HepG2 (cell line): ENCODE data around the gene DLG2. TPM values are rescaled to one million over a fixed set of nuclear protein-coding genes. Genes with fewer than 3 reads are reported as not detected.

Experiments used
- ARID5B ChIP-seq: IDR thresholded peaks from 2 replicates; pipeline ENCODE4 v1.4.0; 2020; ENCODE audit warnings: mild to moderate bottlenecking, missing genetic modification reagents
- BCLAF1 ChIP-seq: fragments of 450-650 bp; IDR thresholded peaks from 2 replicates; pipeline ENCODE4 v1.6.1; 2017; ENCODE audit warnings: mild to moderate bottlenecking
- CEBPB ChIP-seq: IDR thresholded peaks from 2 replicates; pipeline ENCODE4 v1.6.1; 2011; ENCODE audit warnings: low read depth, low read length, improper control_type of control experiment, borderline replicate concordance
- IKZF4 ChIP-seq: sonication (generic); formaldehyde crosslinking; IDR thresholded peaks from 2 replicates; pipeline ENCODE4 v1.5.1; 2020; ENCODE audit warnings: borderline replicate concordance, mild to moderate bottlenecking, low read depth, missing genetic modification reagents; ENCODE audit errors: not compliant biosample characterization
- MIER2 ChIP-seq: IDR thresholded peaks from 2 replicates; pipeline ENCODE4 v1.6.1; 2016; ENCODE audit warnings: missing biosample characterization, missing genetic modification reagents
- NCOA2 ChIP-seq: sonication (generic); formaldehyde crosslinking; IDR thresholded peaks from 2 replicates; pipeline ENCODE4 v1.8.0; 2022; ENCODE audit warnings: inconsistent platforms
- SMC3 ChIP-seq: IDR thresholded peaks from 2 replicates; pipeline ENCODE4 v1.6.1; 2011; ENCODE audit warnings: low read length, improper control_type of control experiment
- SOX6 ChIP-seq, 2 experiments: fragments of 450-650 bp in 1 of 2; sonication (generic) in 1 of 2; formaldehyde crosslinking in 1 of 2; IDR thresholded peaks; 2 replicates each; pipeline versions ENCODE4 v1.4.0 to v1.6.1; 2017 to 2020; ENCODE audit warnings: antibody characterized with exemption in 1 of 2, mild to moderate bottlenecking in 1 of 2, missing genetic modification reagents in 1 of 2
- ZKSCAN5 ChIP-seq: sonication (generic); formaldehyde crosslinking; IDR thresholded peaks from 2 replicates; pipeline ENCODE4 v1.5.1; 2020; ENCODE audit warnings: mild to moderate bottlenecking, missing genetic modification reagents
- ZNF607 ChIP-seq: sonication (generic); formaldehyde crosslinking; IDR thresholded peaks from 2 replicates; pipeline ENCODE4 v1.5.1; 2020; ENCODE audit warnings: missing genetic modification reagents, mild to moderate bottlenecking, borderline replicate concordance
- polyA plus RNA-seq, 8 experiments: library from polyadenylated mRNA; depleted of rRNA in 3 of 8; stranded (reverse) in 7 of 8; unstranded in 1 of 8; fragments of >200 nt; fragmentation: Illumina TruSeq in 4 of 8; extraction: Trizol in 4 of 8; gene quantifications; 2 replicates each; pipeline versions ENCODE4 v1.2.1 to v1.2.3, GENCODE V29; 2011 to 2016; ENCODE audit warnings: low read depth in 4 of 8, missing spikeins in 1 of 8, mixed read lengths in 1 of 8; ENCODE audit not compliant: insufficient read depth in 1 of 8
- total RNA-seq, 5 experiments: library from RNA; depleted of rRNA; stranded (reverse); fragments of >200 nt; fragmentation: Illumina TruSeq; extraction: Trizol; gene quantifications; 2 replicates each; pipeline ENCODE4 v1.2.3, GENCODE V29; 2016; ENCODE audit warnings: low read depth in 1 of 5

DLG2 gene
- total and polyA plus RNA-seq, 2 of the 13 experiments (the other 11 are each of a cell fraction or from before 2014, with no cell fraction given): 0.46 to 1.0 TPM

DNA sequence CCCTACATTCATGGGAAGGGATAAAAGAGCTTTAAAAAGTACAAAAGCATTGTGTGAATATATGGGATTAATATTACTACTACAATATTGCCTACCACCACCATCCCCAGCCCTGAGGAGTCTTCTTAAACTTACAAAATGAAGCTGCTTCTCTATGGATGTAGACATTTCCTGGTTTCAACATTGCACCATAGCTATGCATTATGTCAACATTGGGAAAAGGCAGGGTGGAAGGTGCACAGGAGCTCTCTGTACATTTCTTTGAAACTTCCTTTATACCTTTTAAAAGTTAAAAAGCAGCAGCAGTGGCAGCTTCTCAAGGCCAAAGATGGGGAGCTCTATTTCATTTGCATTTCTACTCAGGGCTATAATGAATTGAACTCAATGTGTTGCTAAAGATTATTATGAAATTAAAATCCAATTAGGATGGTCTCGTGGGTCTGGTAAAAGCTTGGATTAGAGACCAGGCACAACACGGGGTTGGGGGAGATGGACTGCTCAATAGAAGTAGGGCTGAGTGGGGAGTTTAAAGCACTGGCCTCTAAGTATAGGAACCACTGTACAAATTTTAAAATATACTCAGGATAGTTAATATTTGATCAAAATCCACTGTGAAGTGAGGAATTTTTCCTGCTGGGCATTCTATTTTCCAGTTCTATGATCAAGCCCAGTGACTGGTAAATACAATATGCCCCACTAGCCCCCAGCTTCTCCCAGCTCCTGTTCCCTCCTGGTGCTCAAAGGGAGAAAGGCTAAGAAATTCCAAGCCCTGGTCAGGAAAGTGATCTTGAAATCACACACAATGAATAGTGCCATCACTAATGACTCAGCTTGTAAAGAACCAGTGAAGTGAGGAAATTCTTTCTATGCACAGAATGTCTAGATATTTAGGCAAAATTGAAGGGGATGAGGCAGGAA, 1978.3 kb downstream of the DLG2 start (continued):
- peak; percentile 79 for TF ChIP-seq ARID5B
- no peak for TF ChIP-seq ZKSCAN5 (CRISPR knock-in tag)
- TF ChIP-seq CEBPB: peak; percentile 98
- TF ChIP-seq SMC3: peak; percentile 13; the same call in 1 of the 2 replicates
- TF ChIP-seq SOX6 (IDR thresholded peaks at IDR 0.05): no peak
- TF ChIP-seq SOX6 (CRISPR knock-in tag; IDR thresholded peaks at IDR 0.05): 0 out of 2 replicates have a peak, but pooled peaks have one; percentile 17
- TF ChIP-seq MIER2 (CRISPR knock-in tag): 0 out of 2 replicates have a peak, but pooled peaks have one; percentile 25
- no peak for TF ChIP-seq IKZF4 (CRISPR knock-in tag)
- TF ChIP-seq ZNF607 (CRISPR knock-in tag): no peak
- no peak for TF ChIP-seq BCLAF1
- TF ChIP-seq NCOA2 (CRISPR knock-in tag): 0 out of 2 replicates have a peak, but pooled peaks have one; percentile 26
